ENCODE data around the gene CERT1. TPM values are rescaled to one million over a fixed set of nuclear protein-coding genes. Genes with fewer than 3 reads are reported as not detected.
"Not testable (repeated sequence)": the region's sequence is repeated elsewhere in the genome, so short reads cannot be mapped to it uniquely, and the experiment has no call there.

CERT1 gene
- total RNA-seq, 1 experiment from 2014 or later: 17.6 TPM

DNA sequence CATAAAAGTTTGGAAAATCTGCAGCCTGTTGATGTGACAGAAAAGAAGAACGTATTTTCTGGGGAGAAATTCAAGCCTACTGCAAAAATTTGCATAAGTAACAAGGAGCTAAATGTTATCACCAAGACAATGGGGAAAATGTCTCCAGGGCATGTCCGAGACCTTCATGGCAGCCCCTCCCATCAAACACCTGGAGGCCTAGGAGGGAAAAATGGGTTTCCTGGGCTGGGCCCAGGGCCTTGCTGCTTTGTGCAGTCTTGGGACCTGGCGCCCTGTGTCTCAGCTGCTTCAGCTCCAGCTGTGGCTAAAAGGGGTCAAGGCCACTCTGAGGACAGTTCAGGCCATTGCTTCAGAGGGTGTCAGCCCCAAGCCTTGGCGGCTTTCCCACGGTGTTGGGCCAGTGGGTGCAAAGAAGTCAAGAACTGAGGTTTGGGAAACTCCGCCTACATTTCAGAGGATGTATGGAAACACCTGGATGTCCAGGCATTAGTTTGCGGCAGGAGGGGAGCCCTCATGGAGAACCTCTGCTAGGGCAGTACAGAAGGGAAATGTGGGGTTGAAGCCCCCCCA, 13.1 kb downstream of the CERT1 start:
- no peak for TF ChIP-seq CTCF (conservative IDR thresholded peaks at IDR 0.05)
- TF ChIP-seq EZH2 (IDR thresholded peaks at IDR 0.05; ENCODE audit: low read depth): no peak
- BruUV-seq (replicated peaks): no TSS peak
- no peaks in the 10 kb centered on the region; the same call in 1 of the 2 replicates for H3K79me2 ChIP-seq (ENCODE audit: low read depth)
- H4K20me1 ChIP-seq (ENCODE audit: insufficient read depth): peaks cover 8% of the 10 kb centered on the region; the same call in 1 of the 2 replicates
- H3K9me2 ChIP-seq (ENCODE audit: insufficient read depth): no peaks in the 10 kb centered on the region; the same call in 1 of the 2 replicates
- H3K4me1 ChIP-seq (replicated peaks; ENCODE audit: insufficient read depth): no peaks in the 10 kb centered on the region
- no peak overlapping the region for H3K4me3 ChIP-seq
- H3K4me2 ChIP-seq: no peak overlapping the region
- intact Hi-C loops (cut with micrococcal nuclease; ENCODE audit: unreplicated experiment): no loop called here
- no peaks in the 10 kb centered on the region for H3K27me3 ChIP-seq (ENCODE audit: insufficient read depth, low read depth)
- H3K36me3 ChIP-seq (ENCODE audit: low read depth): no peaks in the 10 kb centered on the region
- no peak overlapping the region for H3K27ac ChIP-seq
- POLR2A ChIA-PET (ENCODE audit: unreplicated experiment): interaction anchor here (0.6 kb wide), 1 partner anchor 48 kb away, joined by 5 read pairs; no protein-coding TSS in a partner anchor
- DNase-seq: no peak
- H3K9me3 ChIP-seq (ENCODE audit: insufficient read depth, low read depth): no peaks in the 10 kb centered on the region
- H3F3A ChIP-seq (ENCODE audit: insufficient read depth, low read depth): no peaks in the 10 kb centered on the region
- H2AFZ ChIP-seq: no peak overlapping the region
- CTCF ChIA-PET: no interaction called here

GRCh38 chr5:75496026-75496425, 15.4 kb downstream of the CERT1 start:
- Histone ChIP-seq H3K4me3 (no peak overlapping the region), H3K9me3 (ENCODE audit: insufficient read depth, low read depth) (no peaks in the 10 kb centered on the region), H4K20me1 (ENCODE audit: insufficient read depth) (peaks cover 8% of the 10 kb centered on the region; the same call in 1 of the 2 replicates), H2AFZ (no peak overlapping the region), H3K27ac (no peak overlapping the region), H3K36me3 (ENCODE audit: low read depth) (no peaks in the 10 kb centered on the region), H3K4me1 (replicated peaks; ENCODE audit: insufficient read depth) (no peaks in the 10 kb centered on the region), H3K79me2 (ENCODE audit: low read depth) (no peaks in the 10 kb centered on the region), H3K27me3 (ENCODE audit: insufficient read depth, low read depth) (no peaks in the 10 kb centered on the region), H3K9me2 (ENCODE audit: insufficient read depth) (no peaks in the 10 kb centered on the region; the same call in 1 of the 2 replicates), H3K4me2 (no peak overlapping the region), H3F3A (ENCODE audit: insufficient read depth, low read depth) (no peaks in the 10 kb centered on the region)
- DNase-seq: no peak
- BruUV-seq (replicated peaks): no TSS peak
- intact Hi-C loops (cut with micrococcal nuclease; ENCODE audit: unreplicated experiment): no loop called here
- TF ChIP-seq CTCF (conservative IDR thresholded peaks at IDR 0.05) (no peak), EZH2 (IDR thresholded peaks at IDR 0.05; ENCODE audit: low read depth) (no peak)
- CTCF ChIA-PET: no interaction called here
- POLR2A ChIA-PET (ENCODE audit: unreplicated experiment): no interaction called here

DNA sequence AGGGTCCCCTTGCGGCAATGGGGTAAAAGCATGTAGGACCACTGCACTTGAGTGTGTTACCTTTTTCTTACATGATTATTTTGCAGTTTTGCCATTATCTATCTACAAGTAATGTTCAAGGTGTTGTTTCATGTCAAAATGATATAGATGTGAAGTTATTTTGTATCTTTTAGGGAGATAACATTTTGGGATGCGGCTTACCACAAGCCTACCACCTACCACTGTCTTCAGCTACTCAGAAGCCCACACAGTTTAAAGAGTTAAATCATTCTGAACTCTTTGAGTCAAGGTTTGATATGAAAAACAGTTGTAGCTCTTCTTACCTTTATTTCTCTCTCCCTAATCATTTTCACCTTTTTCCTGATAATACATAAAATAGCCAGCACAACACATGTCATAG, 19.8 kb downstream of the CERT1 start:
- Histone ChIP-seq H3K9me2 (ENCODE audit: insufficient read depth) (no peaks in the 10 kb centered on the region), H3K36me3 (ENCODE audit: low read depth) (no peaks in the 10 kb centered on the region), H3K27ac (no peak overlapping the region), H3F3A (ENCODE audit: insufficient read depth, low read depth) (no peaks in the 10 kb centered on the region), H3K9me3 (ENCODE audit: insufficient read depth, low read depth) (no peaks in the 10 kb centered on the region), H3K4me3 (no peak overlapping the region), H3K27me3 (ENCODE audit: insufficient read depth, low read depth) (no peaks in the 10 kb centered on the region), H3K79me2 (ENCODE audit: low read depth) (peaks cover 13% of the 10 kb centered on the region; the same call in 1 of the 2 replicates), H4K20me1 (ENCODE audit: insufficient read depth) (0 out of 2 replicates have a peak, but pooled peaks cover 4% of the 10 kb centered on the region), H3K4me2 (no peak overlapping the region), H2AFZ (no peak overlapping the region), H3K4me1 (replicated peaks; ENCODE audit: insufficient read depth) (no peaks in the 10 kb centered on the region)
- BruUV-seq (replicated peaks): no TSS peak
- POLR2A ChIA-PET (ENCODE audit: unreplicated experiment): no interaction called here
- DNase-seq: no peak
- TF ChIP-seq CTCF (conservative IDR thresholded peaks at IDR 0.05) (no peak), EZH2 (IDR thresholded peaks at IDR 0.05; ENCODE audit: low read depth) (no peak)
- CTCF ChIA-PET: interaction anchor here (0.7 kb wide), 1 partner anchor 656 kb away, joined by 4 read pairs; no protein-coding TSS in a partner anchor
- intact Hi-C loops (cut with micrococcal nuclease; ENCODE audit: unreplicated experiment): no loop called here

DNA sequence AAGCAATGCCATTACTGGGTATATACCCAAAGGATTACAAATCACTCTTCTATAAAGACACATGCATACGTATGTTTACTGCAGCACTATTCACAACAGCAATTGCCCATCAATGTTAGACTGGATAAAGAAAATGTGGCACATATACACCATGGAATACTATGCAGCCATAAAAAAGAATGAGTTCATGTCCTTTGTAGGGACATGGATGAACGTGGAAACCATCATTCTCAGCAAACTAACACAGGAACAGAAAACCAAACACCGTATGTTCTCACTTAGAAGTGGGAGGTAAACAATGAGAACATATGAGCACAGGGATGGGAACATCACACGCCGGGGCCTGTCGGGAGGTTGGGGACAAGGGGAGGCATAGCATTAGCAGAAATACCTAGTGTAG, 21.6 kb downstream of the CERT1 start:
- H3F3A ChIP-seq (ENCODE audit: insufficient read depth, low read depth); H4K20me1 ChIP-seq (ENCODE audit: insufficient read depth); H3K9me3 ChIP-seq (ENCODE audit: insufficient read depth, low read depth); H3K4me3 ChIP-seq; H3K4me2 ChIP-seq; intact Hi-C loops (cut with micrococcal nuclease; ENCODE audit: unreplicated experiment); H3K9me2 ChIP-seq (ENCODE audit: insufficient read depth); POLR2A ChIA-PET (ENCODE audit: unreplicated experiment); DNase-seq; BruUV-seq (replicated peaks); CTCF ChIA-PET; H3K36me3 ChIP-seq (ENCODE audit: low read depth); H2AFZ ChIP-seq; H3K27me3 ChIP-seq (ENCODE audit: insufficient read depth, low read depth); H3K27ac ChIP-seq; H3K4me1 ChIP-seq (replicated peaks; ENCODE audit: insufficient read depth): not testable (repeated sequence)
- peaks cover 13% of the 10 kb centered on the region; the same call in 1 of the 2 replicates for H3K79me2 ChIP-seq (ENCODE audit: low read depth)

Data from PC-9 (cell line).